H1 (cell line): ENCODE data around the gene AMY1B. TPM values are rescaled to one million over a fixed set of nuclear protein-coding genes. Genes with fewer than 3 reads are reported as not detected.
"Not testable (repeated sequence)": the region's sequence is repeated elsewhere in the genome, so short reads cannot be mapped to it uniquely, and the experiment has no call there.

ENCODE experiments used
- CTCF ChIA-PET: fragments of 300-600 bp; sonication (Branson Sonifier 250); formaldehyde crosslinking; loops from one replicate; lab custom pipeline; 2021; ENCODE audit not compliant: partially characterized antibody; lab: Charles Lee
- POLR2A ChIA-PET: fragments of 300-600 bp; sonication (Branson Sonifier 250); formaldehyde crosslinking; loops from one replicate; lab custom pipeline; 2021; ENCODE audit warnings: inconsistent platforms; ENCODE audit not compliant: partially characterized antibody; lab: Charles Lee
- DNase-seq, 2 experiments: peaks; one replicate each; pipeline versions ENCODE4 v3.0.0 to v3.0.0-alpha.2; 2010 to 2022; ENCODE audit warnings: low spot score in 2 of 2, low read depth in 1 of 2, mixed read lengths in 1 of 2
- FAIRE-seq: peaks from 2 replicates; lab custom pipeline; 2011; peaks lifted over from hg19 to GRCh38; lab: Jason Lieb, UNC
- H2AFZ ChIP-seq: 2 replicates; pipeline ENCODE4 v1.8.1; 2012; ENCODE audit warnings: low read length, inconsistent platforms
- H2AK5ac ChIP-seq: 2 replicates; pipeline ENCODE4 v1.6.1; 2013; ENCODE audit warnings: low read depth, low read length
- H2BK120ac ChIP-seq: replicated peaks from 2 replicates; pipeline ENCODE3; 2013; ENCODE audit warnings: low read depth, low read length, inconsistent platforms
- H2BK12ac ChIP-seq: 2 replicates; pipeline ENCODE4 v1.6.1; 2013; ENCODE audit warnings: low read depth, low read length
- H2BK15ac ChIP-seq: 2 replicates; pipeline ENCODE4 v1.6.1; 2013; ENCODE audit warnings: low read length
- H2BK20ac ChIP-seq: 2 replicates; pipeline ENCODE4 v1.6.1; 2013; ENCODE audit warnings: low read length
- H2BK5ac ChIP-seq: 2 replicates; pipeline ENCODE4 v1.6.1; 2013; ENCODE audit warnings: low read depth, low read length
- H3K14ac ChIP-seq: 2 replicates; pipeline ENCODE4 v1.6.1; 2013; ENCODE audit warnings: inconsistent platforms; ENCODE audit not compliant: insufficient read length
- H3K18ac ChIP-seq: 2 replicates; pipeline ENCODE4 v1.6.1; 2013; ENCODE audit warnings: low read length; ENCODE audit errors: extremely low read depth
- H3K23ac ChIP-seq: 2 replicates; pipeline ENCODE4 v1.6.1; 2013; ENCODE audit warnings: inconsistent platforms; ENCODE audit not compliant: insufficient read length
- H3K23me2 ChIP-seq: 2 replicates; pipeline ENCODE4 v1.6.1; 2013; ENCODE audit warnings: low read depth, low read length
- H3K27ac ChIP-seq: 2 replicates; pipeline ENCODE4 v1.6.1; 2011; ENCODE audit warnings: low read depth, low read length, inconsistent platforms
- H3K27me3 ChIP-seq, 4 experiments: replicated peaks in 1 of 4; 1 replicate in 1 of 4; 2 replicates in 3 of 4; pipeline versions ENCODE4 v1.6.1 to v1.8.1; 2011 to 2013; ENCODE audit warnings: low read length in 3 of 4, mild to moderate bottlenecking in 3 of 4, inconsistent platforms in 2 of 4, mixed read lengths in 2 of 4, moderate library complexity in 1 of 4; ENCODE audit not compliant: control insufficient read depth in 3 of 4, insufficient read depth in 3 of 4; ENCODE audit errors: extremely low read depth in 1 of 4
- H3K36me3 ChIP-seq, 4 experiments: 2 replicates each; pipeline versions ENCODE4 v1.6.1 to v1.8.1; 2011 to 2013; ENCODE audit warnings: mild to moderate bottlenecking in 4 of 4, low read length in 3 of 4, moderate library complexity in 2 of 4, control low read depth in 1 of 4, inconsistent platforms in 1 of 4; ENCODE audit not compliant: insufficient read depth in 4 of 4, control insufficient read depth in 2 of 4
- H3K4ac ChIP-seq: replicated peaks from 2 replicates; pipeline ENCODE3; 2013; ENCODE audit warnings: low read length, low read depth, mixed read lengths, inconsistent platforms; ENCODE audit not compliant: insufficient read length
- H3K4me1 ChIP-seq, 4 experiments: replicated peaks in 1 of 4; 1 replicate in 1 of 4; 2 replicates in 3 of 4; pipeline versions ENCODE4 v1.6.1 to v1.8.1; 2011 to 2013; ENCODE audit warnings: low read length in 3 of 4, inconsistent platforms in 2 of 4, mixed read lengths in 1 of 4; ENCODE audit not compliant: insufficient read depth in 4 of 4, control insufficient read depth in 3 of 4
- H3K4me2 ChIP-seq, 2 experiments: 2 replicates each; pipeline versions ENCODE4 v1.6.1 to v1.8.1; 2011 to 2013; ENCODE audit warnings: low read depth in 2 of 2, low read length in 2 of 2, control low read depth in 1 of 2, inconsistent platforms in 1 of 2, mild to moderate bottlenecking in 1 of 2; ENCODE audit not compliant: insufficient read depth in 1 of 2
- H3K4me3 ChIP-seq, 4 experiments: fragments of 200-600, 300-600 bp in 1 of 4; sonication (generic), shearing (Covaris generic), sonication (Bioruptor Twin) in 1 of 4; 2 replicates each; pipeline versions ENCODE4 v1.5.1 to v1.8.1; 2011 to 2016; ENCODE audit warnings: low read length in 4 of 4, low read depth in 3 of 4, control low read depth in 2 of 4, inconsistent platforms in 2 of 4, mild to moderate bottlenecking in 2 of 4, mixed read lengths in 1 of 4, moderate library complexity in 1 of 4; ENCODE audit not compliant: insufficient read depth in 2 of 4; ENCODE audit errors: extremely low read depth in 1 of 4
- H3K56ac ChIP-seq: replicated peaks from 2 replicates; pipeline ENCODE3; 2013; ENCODE audit warnings: low read depth, mild to moderate bottlenecking, mixed read lengths, low read length, inconsistent platforms; ENCODE audit not compliant: insufficient read length
- H3K79me1 ChIP-seq: 2 replicates; pipeline ENCODE4 v1.6.1; 2013; ENCODE audit warnings: low read depth, low read length, control low read depth
- H3K79me2 ChIP-seq, 2 experiments: 2 replicates each; pipeline versions ENCODE4 v1.6.1 to v1.8.1; 2012 to 2013; ENCODE audit warnings: low read length in 2 of 2, mild to moderate bottlenecking in 2 of 2, inconsistent platforms in 1 of 2; ENCODE audit not compliant: insufficient read depth in 2 of 2, control insufficient read depth in 1 of 2
- H3K9ac ChIP-seq, 4 experiments: replicated peaks in 1 of 4; 1 replicate in 1 of 4; 2 replicates in 3 of 4; pipeline versions ENCODE4 v1.6.1 to v1.8.1; 2011 to 2013; ENCODE audit warnings: low read depth in 3 of 4, low read length in 3 of 4, control low read depth in 2 of 4, mild to moderate bottlenecking in 2 of 4, moderate library complexity in 2 of 4, inconsistent platforms in 1 of 4; ENCODE audit errors: extremely low read depth in 1 of 4
- H3K9me3 ChIP-seq, 2 experiments: 2 replicates each; pipeline versions ENCODE4 v1.6.1 to v1.8.1; 2012 to 2013; ENCODE audit warnings: mild to moderate bottlenecking in 2 of 2, moderate library complexity in 2 of 2, control low read depth in 1 of 2, inconsistent platforms in 1 of 2, low read depth in 1 of 2, low read length in 1 of 2, mixed read lengths in 1 of 2; ENCODE audit not compliant: insufficient read depth in 2 of 2
- H4K20me1 ChIP-seq, 2 experiments: replicated peaks in 1 of 2; 2 replicates each; pipeline versions ENCODE3 to v1.8.1; 2011 to 2013; ENCODE audit warnings: inconsistent platforms in 2 of 2, low read length in 2 of 2, mild to moderate bottlenecking in 1 of 2; ENCODE audit not compliant: insufficient read depth in 2 of 2, control insufficient read depth in 1 of 2
- H4K5ac ChIP-seq: 2 replicates; pipeline ENCODE4 v1.6.1; 2013; ENCODE audit warnings: low read length, low read depth, mixed read lengths, inconsistent platforms; ENCODE audit not compliant: insufficient read length
- H4K8ac ChIP-seq: 2 replicates; pipeline ENCODE4 v1.8.0; 2013; ENCODE audit warnings: mild to moderate bottlenecking, moderate library complexity, low read length, inconsistent platforms; ENCODE audit not compliant: insufficient read depth; ENCODE audit errors: extremely low read depth
- H4K91ac ChIP-seq: replicated peaks from 2 replicates; pipeline ENCODE3; 2013; ENCODE audit warnings: low read length, mixed read lengths, inconsistent platforms; ENCODE audit not compliant: insufficient read length
- WGBS, 2 experiments: shearing (Covaris generic) in 1 of 2; methylation state at CpG; one replicate each; pipeline versions ENCODE4 v1.1.6 to v1.1.7; 2013 to 2015; ENCODE audit warnings: low lambda C conversion rate in 2 of 2, mixed read lengths in 2 of 2, inconsistent platforms in 1 of 2, low coverage in 1 of 2, missing lambda C conversion rate in 1 of 2; ENCODE audit not compliant: insufficient replicate concordance in 2 of 2, insufficient coverage in 1 of 2, insufficient read length in 1 of 2; ENCODE audit errors: extremely low coverage in 1 of 2, missing lambda C conversion rate in 1 of 2; 5-methylcytosine and 5-hydroxymethylcytosine counted together
- polyA plus RNA-seq, 7 experiments: library from polyadenylated mRNA; depleted of rRNA in 3 of 7; stranded (reverse) in 5 of 7; unstranded in 2 of 7; fragments of >200 nt in 5 of 7; fragments of 200-250 nt in 2 of 7; gene quantifications; 1 replicate in 5 of 7; 2 replicates in 1 of 7; 4 replicates in 1 of 7; pipeline versions ENCODE4 v1.2.1 to v1.2.3, GENCODE V29; 2011 to 2013; ENCODE audit warnings: missing spikeins in 2 of 7, mixed read lengths in 2 of 7
- total RNA-seq: library from RNA; stranded (reverse); fragmentation: NEBNext Ultra II Directional; extraction: Animal tissue kit (Norgen Biotek cat#: 25700); gene quantifications from 2 replicates; pipeline ENCODE4 v1.2.1, GENCODE V29; 2021

The AMY1B gene
- total and polyA plus RNA-seq, 2 of the 8 experiments (the other 6 are each of a cell fraction or from before 2014, with no cell fraction given): not detected

- H2BK12ac ChIP-seq, CTCF ChIA-PET: not testable (repeated sequence)
- WGBS, 2 experiments: no CpG with 5 or more reads among the region's 3 CpGs
These were observed 11.7 kb upstream of the AMY1B start for GRCh38 chr1:103707670-103708069.

GRCh38 chr1:103701256-103701655, 5.2 kb upstream of the AMY1B start:
- H3K9ac ChIP-seq, H3K4ac ChIP-seq, H3K27me3 ChIP-seq, H3K79me1 ChIP-seq, H3K18ac ChIP-seq, H4K91ac ChIP-seq, H3K56ac ChIP-seq, H2AFZ ChIP-seq, H2BK20ac ChIP-seq, H2BK12ac ChIP-seq, H3K14ac ChIP-seq, H3K4me1 ChIP-seq, H3K27ac ChIP-seq, H3K79me2 ChIP-seq, H2BK5ac ChIP-seq, H4K5ac ChIP-seq, H3K4me3 ChIP-seq, H3K23ac ChIP-seq, H3K9me3 ChIP-seq, DNase-seq, H2BK15ac ChIP-seq, H4K20me1 ChIP-seq, H2BK120ac ChIP-seq, POLR2A ChIA-PET, CTCF ChIA-PET, H2AK5ac ChIP-seq, H3K4me2 ChIP-seq, FAIRE-seq, H3K23me2 ChIP-seq, H3K36me3 ChIP-seq, H4K8ac ChIP-seq: not testable (repeated sequence)
- WGBS, 2 experiments: no CpG with 5 or more reads among the region's 4 CpGs

More at GRCh38 chr1:103707670-103708069, 11.7 kb upstream of the AMY1B start:
- H3K23ac ChIP-seq, DNase-seq, H4K91ac ChIP-seq, H3K9ac ChIP-seq, H2BK5ac ChIP-seq, H2BK15ac ChIP-seq, H2BK120ac ChIP-seq, H3K79me2 ChIP-seq, H3K27me3 ChIP-seq, H3K9me3 ChIP-seq, H3K23me2 ChIP-seq, H3K14ac ChIP-seq, H3K27ac ChIP-seq, H3K4me3 ChIP-seq, H3K4ac ChIP-seq, H3K56ac ChIP-seq, H3K36me3 ChIP-seq, POLR2A ChIA-PET, H3K4me2 ChIP-seq, H4K20me1 ChIP-seq, H4K8ac ChIP-seq, H2AK5ac ChIP-seq, H3K4me1 ChIP-seq, H4K5ac ChIP-seq, FAIRE-seq, H2AFZ ChIP-seq, H2BK20ac ChIP-seq, H3K18ac ChIP-seq, H3K79me1 ChIP-seq: not testable (repeated sequence)
